Posterior vena cava (tissue), 2 donors: Measurements from ENCODE around the gene CBFA2T2. TPM values are rescaled to one million over a fixed set of nuclear protein-coding genes. Genes with fewer than 3 reads are reported as not detected.
A peak's percentile ranks its signal among the peaks of the same experiment; 100 is the strongest.
"Not testable (repeated sequence)": the region's sequence is repeated elsewhere in the genome, so short reads cannot be mapped to it uniquely, and the experiment has no call there.

Experiments
- DNase-seq: peaks from one replicate; pipeline ENCODE4 v3.0.0-alpha.2; 2020; ENCODE audit warnings: low spot score
- intact Hi-C, 2 donors: fragments of 100-400 bp; cut with DNase I; formaldehyde crosslinking; loops; one replicate each; pipeline versions ENCODE4 v1.14.1 to v1.14.2; 2022 to 2023
- total RNA-seq, 2 donors: library from RNA; stranded (reverse); fragmentation: NEBNext Ultra II Directional; extraction: Animal tissue kit (Norgen Biotek cat#: 25700); gene quantifications; one replicate each; pipeline ENCODE4 v1.2.1, GENCODE V29; 2021
- donor health status: DM: yes; HTN: yes; CAD: no.
- donor health status: DM: yes; HTN: yes; CAD: no.

The CBFA2T2 gene
- total RNA-seq, 2 donors from 2014 or later: 11.0 to 12.0 TPM

DNA sequence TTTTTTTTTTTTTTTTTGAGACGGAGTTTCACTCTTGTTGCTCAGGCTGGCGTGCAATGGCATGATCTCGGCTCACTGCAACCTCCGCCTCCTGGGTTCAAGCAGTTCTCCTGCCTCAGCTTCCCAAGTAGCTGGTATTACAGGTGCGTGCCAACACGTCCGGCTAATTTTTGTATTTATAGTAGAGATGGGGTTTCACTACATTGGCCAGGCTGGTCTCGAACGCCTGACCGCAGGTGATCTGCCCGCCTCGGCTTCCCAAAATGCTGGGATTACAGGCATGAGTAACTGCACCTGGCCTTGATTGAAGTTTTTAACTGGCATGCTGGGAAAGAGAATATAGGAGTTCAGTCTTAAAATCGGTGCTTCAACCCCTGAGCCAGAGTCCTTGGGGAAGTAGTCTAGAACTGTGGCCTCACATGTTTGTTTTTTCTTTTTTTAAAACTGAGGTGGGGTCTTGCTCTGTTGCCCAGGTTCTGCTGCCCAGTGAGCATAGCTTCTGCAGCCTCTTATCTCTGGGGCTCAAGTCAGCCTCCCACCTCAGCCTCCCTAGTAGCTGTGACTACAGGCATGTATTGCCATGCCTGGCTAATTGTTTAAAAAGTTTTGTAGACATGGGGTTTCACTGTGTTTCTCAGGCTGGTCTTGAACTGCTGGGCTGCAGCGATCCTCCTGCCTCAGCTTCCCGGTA is 3.3 kb downstream of the CBFA2T2 start:
- intact Hi-C loops: no loop called here
- peak; percentile 15 for DNase-seq

DNA sequence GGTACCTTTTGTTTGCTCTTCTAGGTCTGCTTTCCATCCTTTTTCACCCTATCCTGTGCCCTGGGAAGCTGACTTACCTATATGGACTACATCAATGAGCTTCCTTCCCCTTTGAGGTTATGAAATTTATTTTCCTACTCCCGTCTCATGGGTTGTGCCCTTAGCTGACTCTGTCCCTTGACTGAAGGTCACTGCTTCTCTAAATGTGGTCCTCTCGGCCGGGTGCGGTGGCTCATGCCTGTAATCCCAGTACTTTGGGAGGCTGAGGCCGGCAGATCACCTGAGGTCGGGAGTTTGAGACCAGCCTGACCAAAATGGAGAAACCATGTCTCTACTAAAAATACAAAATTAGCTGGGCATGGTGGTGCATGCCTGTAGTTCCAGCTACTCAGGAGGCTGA is 6.9 kb downstream of the CBFA2T2 start:
- peak; percentile 57 for DNase-seq
- intact Hi-C loops: not testable (repeated sequence)

DNA sequence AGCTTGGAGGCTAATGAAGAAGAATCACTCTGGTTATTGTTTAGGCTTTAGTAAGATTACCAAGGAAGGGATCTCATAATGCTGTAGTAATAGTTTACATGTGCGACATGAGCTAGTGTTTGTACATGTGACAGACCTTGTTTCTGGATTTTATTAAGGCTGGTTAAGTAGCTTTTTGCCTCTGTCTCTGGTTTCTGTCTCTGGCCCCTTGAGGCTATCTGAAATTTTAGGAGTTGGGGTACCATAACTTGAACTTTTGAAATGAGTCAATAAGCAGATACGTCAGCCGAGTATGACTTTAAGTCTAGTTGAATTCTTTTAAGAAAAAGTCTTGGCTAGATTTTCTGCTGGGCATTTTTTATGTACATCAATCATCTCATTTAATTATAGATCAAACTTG is 9.5 kb downstream of the CBFA2T2 start:
- intact Hi-C loops: no loop called here
- DNase-seq: no peak

DNA sequence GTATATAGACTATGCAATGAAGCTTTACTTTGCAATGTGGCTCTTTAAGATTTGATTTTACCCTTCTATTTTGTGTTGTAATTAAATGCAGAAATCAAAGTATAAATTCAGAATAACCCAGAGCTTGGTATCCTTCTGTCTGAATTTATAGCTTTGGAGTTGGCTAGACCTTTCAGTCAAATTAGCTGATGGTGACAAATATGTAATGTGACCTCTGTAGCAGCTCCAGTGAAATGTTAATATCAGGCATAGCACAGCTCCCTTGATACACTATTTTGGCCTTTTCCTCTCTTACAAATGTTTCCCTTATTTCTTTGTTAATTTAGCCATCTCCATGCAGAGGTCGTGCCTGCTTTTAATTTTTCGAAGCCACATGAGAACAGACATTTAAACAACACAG is 11.1 kb downstream of the CBFA2T2 start:
- intact Hi-C loops: no loop called here

DNA sequence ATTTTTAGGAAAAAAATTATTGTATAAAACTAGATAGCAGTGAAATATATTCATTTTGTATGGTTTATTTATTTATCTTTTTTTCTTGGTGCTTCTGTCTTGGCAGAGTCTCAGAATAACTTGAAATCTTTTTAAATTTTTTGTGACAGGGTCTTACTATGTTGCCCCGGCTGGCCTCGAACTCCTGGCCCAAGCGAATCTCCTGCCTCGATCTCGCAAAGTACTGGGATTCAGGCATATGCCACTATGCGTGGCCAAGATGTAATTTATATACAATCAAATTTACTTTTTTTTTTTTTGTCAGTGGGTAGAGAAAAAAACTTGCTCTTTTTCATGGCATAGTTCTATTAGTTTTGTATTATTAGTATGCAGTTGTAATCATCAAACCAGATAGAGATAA is 13.7 kb downstream of the CBFA2T2 start:
- intact Hi-C loops: no loop called here
- DNase-seq: no peak

More for the DNA sequence above, 11.1 kb downstream of the CBFA2T2 start:
- no peak for DNase-seq

DNA sequence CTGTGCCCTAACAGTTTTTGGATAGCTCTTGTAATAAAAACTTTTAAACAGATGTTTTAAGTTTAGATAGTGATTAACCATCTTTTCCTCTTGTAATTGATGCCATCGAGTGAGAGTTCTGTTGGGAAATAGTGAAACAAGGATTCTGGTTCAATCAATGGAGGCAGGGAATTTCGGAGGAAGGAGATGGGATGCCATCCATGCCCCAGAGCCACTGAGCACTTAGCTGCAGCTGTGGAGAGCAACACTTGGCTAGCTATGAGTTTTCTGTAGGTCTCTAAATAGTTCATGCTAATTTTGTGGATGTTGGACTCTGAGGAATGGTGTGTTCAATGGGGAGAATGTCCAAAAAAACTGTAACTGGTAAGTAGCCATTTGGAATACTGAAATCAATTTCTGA is 16.7 kb downstream of the CBFA2T2 start:
- DNase-seq: no peak
- intact Hi-C loops: no loop called here

DNA sequence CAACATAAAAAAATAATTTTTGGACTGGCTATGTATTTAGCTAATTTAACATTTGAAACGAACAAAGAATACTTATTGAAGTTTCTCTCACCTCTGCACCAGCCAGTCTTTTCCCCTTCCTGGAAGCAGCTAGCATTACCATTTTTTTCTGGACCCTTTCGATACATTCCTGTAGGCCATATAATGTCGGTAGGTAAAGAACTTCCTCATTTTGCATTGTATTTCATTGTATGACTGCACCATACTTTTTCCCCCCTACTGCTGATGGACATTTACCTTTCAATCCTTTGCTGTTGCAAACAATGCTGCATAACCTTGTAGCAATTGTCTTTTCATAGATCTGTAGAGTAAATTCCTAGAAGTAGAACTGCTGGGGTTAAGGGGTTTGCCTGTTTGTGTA is 17.6 kb downstream of the CBFA2T2 start:
- no peak for DNase-seq
- intact Hi-C loops: no loop called here

DNA sequence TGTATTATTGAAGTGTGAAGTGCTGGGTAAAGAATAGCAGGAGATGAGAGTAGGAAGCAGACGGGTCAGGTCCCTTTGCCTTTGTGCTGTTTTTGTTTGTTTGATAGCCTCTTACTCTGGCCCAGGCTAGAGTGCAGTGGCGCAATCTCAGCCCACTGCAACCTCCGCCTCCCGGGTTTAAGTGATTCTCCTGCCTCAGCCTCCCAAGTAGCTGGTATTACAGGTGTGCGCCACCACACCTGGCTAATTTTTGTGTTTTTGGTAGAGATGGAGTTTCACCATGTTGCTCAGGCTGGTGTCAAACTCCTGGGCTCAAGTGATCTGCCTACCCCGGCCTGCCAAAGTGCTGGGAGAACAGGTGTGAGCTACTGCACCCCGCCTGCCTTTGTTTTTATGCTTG is 18.1 kb downstream of the CBFA2T2 start:
- intact Hi-C loops, DNase-seq: not testable (repeated sequence)

DNA sequence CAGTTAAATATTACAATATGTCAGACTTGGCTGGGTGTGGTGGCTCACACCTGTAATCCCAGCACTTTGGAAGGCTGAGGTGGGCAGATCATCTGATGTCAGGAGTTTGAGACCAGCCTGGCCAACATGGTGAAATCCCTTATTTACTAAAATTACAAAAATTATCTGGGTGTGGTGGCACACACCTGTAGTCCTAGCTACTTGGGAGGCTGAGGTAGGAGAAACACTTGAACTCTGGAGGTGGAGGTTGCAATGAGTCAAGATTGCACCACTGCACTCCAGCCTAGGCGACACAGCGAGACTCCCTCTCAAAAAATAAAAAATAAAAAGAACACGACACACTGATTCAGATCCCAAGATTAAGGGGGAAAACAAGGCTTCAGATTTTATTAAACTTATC is 19.2 kb downstream of the CBFA2T2 start:
- DNase-seq, intact Hi-C loops: not testable (repeated sequence)

DNA sequence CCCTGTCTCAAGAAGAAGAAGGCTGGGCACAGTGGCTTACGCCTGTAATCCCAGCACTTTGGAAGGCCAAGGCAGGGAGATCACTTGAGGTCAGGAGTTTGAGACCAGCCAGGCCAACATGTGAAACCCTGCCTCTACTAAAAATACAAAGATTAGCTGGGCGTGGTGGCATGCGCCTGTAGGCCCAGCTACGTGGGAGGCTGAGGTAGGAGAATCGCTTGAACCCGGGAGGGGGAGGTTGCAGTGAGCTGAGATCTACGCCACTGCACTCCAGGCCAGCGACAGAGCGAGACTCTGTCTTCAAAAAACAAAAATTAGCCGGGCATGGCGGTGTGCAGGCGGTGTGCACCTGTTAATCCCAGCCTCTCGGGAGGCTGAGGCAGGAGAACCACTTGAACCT is 22.0 kb downstream of the CBFA2T2 start:
- intact Hi-C loops, DNase-seq: not testable (repeated sequence)

DNA sequence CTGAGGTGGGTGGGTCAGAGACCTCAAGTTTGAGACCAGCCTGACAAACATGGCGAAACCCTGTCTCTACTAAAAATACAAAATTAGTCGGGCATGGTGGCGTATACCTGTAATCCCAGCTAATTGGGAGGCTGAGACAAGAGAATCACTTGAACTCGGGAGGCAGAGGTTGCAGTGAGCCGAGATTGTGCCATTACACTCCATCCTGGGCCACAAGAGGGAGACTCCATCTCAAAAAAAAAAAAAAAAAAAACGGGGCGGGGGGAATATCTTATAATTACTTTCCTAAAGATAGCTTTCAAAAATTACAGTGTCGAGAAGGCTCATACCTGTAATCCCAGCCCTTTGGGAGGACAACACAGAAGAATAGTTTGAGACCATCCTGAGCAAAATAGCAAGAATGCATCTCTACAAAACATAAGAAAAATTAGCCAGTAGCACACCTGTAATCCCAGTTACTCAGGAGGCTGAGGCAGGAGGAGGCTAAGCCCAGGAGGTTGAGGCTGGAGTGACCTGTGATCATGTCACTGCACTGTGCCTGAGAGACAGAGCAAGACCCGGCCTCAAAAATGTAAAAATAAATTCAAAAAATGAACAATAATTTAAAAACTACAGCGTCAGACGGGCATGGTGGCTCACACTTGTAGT is 25.8 kb downstream of the CBFA2T2 start:
- intact Hi-C loops: no loop called here
- no peak for DNase-seq

DNA sequence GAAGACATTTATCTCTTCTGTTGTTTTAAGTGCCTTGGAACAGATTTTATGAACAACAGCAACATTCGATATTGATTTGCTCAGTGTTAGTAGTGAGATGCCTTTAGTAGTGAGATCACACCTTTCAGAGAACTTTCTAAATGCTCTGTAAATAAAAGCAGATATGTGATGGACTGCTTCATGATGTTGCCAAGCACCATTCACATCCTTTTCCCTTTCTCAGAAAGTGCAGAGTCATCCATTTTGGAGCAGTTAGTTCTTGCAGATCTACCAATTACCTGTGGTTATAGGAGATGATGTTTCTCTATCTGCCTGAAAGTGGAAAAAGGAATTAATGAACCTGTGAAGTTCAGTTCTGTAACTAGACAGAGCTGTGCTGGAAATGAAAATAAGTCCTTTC is 27.0 kb downstream of the CBFA2T2 start:
- intact Hi-C loops: no loop called here
- no peak for DNase-seq

DNA sequence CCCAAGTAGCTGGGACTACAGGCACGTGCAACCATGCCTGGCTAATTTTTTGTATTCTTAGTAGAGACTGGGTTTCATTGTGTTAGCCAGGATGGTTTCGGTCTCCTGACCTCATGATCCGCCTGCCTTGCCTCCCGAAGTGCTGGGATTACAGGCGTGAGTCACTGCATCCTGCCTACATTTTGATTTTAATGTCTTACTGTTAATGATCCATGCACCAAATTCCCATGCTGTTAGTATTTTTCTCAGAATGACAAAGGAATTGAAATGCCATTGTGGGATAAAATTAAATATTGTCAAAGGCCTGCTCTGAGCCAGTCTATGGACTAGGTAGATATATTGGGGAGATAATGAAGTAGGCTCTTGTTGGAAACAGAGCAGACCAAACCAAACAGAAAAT is 28.2 kb downstream of the CBFA2T2 start:
- DNase-seq: no peak
- intact Hi-C loops: no loop called here

DNA sequence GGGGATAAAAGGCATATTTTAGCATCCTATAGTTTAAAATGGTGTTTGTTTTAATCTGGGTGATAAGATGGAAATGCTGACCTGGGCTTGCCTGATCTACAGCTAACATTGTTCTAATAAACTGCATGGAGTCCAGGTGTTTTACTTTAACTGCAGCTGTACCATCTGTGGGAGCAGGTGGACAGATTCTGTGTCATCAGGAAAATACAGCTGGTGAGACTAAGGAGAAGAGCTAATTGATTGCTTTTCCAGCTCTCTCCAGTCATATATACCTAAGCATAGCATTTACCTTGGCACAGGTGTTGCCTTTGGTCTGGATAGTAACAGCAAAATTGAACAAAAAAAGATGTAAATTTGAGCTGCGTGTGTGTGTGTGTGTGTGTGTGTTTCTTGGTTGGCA is 31.6 kb downstream of the CBFA2T2 start:
- intact Hi-C loops: no loop called here
- DNase-seq: no peak

DNA sequence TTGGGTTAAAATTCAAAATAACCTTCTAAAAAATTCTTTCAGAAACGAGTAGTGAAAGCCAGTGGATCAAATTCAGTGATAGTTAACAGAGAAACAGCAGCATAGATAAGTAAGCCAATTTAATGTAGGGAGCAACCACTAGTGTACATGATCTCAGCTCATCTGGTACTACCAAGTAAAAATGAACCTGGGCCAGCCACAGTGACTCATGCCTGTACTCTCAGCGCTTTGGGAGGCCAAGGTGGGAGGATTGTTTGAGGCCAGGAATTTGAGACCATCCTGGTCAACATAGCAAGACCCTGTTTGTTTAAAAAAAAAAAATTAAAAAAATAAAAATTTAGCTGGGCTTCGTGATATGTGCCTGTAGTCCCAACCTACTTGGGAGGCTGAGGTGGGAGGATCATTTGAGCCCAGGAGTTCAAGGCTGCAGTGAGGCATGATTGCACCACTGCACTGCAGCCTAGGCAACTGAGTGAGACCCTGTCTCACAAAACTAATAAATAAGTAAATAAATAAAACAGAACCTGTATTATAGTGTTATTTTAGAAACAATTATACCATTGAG is 32.4 kb downstream of the CBFA2T2 start:
- DNase-seq: no peak
- intact Hi-C loops: no loop called here

DNA sequence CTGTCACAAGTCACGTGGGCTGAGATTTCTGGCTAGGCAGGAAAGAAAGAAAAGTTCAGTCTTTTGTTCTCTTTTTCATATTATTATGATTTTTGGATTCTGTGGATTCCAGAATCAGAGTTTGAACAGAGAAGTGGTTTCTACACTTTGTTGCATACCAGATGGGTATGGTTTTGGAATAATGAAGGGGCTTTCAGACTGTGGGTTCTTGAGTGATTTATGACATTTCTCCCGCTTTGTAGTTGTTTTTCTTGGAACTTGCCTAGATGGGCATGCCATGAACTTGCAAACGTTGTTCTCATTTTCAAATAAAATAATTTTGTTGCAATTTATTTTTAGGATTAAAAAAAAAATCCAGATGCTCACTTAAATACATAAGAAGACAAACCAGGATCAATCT is 34.4 kb downstream of the CBFA2T2 start:
- DNase-seq: no peak
- intact Hi-C loops: no loop called here

DNA sequence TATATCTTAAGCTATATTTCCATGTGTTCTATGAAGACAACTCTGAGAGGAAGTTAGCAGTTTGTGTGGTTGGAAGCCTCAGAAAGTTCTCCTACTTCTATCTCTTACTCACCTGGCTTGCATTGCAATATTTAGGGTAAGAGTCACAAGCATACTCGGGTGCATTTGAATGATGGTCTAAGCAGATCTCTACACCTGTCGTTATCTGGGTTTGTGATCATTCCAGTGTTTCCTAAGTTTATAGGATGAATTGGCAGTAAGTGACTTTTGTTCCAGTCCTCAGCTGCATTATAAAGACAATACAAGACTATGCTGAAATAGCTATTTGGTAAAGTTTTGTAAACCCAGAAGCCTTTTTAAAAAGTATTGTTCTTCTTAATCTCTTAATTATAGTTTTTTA is 36.9 kb downstream of the CBFA2T2 start:
- DNase-seq: no peak
- intact Hi-C loops: no loop called here

DNA sequence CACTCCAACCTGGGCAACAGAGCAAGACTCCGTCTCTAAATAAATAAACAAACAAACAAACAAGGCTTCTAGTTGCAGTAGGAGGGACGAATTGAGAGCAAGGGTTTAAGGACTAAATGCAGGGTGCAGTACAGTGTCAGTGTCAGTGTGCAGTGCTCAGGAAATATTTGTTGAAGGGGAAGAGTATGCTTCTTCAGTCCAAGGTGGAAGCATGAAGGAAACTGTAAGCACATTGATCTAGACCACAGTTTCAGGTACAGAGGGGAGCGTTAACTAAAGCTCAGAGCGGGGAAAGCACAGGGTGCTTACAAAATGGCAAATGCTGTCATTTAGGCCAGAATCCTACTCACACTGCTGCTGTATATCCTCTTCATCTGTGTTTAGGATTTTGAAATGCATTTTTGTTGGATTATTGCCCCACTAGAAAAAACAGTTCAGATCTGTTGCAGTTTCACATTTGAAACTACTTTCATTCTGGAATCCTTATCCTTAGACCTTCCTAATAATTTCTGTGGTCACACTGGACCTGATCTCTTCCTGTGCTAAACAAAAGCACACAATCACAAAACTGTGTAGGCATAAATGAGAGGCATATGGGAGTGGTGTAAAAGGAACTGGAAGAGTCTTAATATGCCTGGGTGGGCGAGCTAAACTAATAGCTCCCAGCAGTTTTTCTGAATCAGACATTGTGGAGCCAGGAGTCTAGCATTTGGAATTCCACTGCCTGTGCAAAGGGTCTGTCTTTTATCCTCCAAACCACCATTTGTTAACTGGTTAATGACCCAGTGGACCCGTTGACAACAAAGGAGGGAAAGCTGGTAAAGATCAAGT is 41.4 kb downstream of the CBFA2T2 start:
- DNase-seq: no peak
- intact Hi-C loops: no loop called here

DNA sequence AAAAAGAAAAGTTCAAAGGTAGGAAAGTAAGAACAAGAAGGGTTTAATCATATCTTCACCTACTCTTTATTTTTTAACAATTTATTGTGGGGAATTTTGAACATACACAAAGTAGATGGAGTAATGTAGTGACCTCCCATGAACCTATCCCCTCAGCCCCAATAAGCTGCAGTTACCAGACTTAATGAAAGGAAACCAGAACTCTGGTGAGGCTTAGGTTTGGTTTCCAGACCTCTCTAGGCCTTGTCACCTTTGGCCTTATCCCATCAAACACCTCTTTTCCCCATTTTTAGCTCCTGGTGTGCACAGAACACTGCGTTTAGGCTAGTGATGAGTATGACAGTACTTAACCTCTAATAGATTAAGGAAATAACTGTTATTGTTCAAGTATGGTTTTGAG is 42.0 kb downstream of the CBFA2T2 start:
- no peak for DNase-seq
- intact Hi-C loops: no loop called here

DNA sequence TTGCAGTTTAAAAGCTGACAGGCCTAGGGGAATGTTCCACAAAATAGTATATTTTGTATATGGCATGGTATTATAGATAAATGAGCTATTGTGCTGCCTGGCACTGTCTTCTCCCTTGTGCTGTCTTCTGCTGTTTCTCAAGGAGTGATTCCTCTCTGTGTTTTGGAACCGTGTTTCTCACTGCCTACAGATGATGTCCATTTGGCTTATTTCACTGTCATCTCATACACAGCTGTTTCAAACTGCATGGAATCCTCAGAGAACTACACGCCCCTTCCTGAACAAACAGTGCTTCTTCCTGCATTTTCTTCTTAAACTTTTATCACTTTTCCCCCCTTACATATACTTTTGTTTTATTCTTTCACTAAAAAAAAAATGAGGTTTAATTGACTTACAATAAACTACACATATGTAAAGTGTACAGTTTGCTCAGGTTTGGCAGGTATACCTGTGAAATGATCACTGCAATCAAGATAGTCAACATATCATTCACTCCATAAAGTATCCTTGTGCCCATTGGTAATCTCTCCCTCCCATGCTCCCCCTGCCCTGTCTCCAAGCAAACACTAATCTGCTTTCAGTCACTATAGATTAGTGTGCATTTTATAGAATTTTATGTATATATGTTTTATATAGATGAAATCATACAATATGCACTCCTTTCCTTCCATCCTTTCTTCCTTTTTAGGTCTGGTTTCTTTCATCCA is 43.0 kb downstream of the CBFA2T2 start:
- DNase-seq: no peak
- intact Hi-C loops: no loop called here
